SH-SY5Y (cell line): Measurements from ENCODE around the gene OSTF1.

Experiments
- GATA2 ChIP-seq: IDR thresholded peaks from 2 replicates; pipeline ENCODE4 v1.6.1; 2011; ENCODE audit warnings: mild to moderate bottlenecking, low read depth, low read length
- GATA3 ChIP-seq: IDR thresholded peaks from 2 replicates; pipeline ENCODE4 v1.6.1; 2011; ENCODE audit warnings: low read depth, mild to moderate bottlenecking, low read length, moderate library complexity

The OSTF1 gene

GRCh38 chr9:75087824-75088645, at the start of gene OSTF1, which contains the start of gene NMRK1:
Gene OSTF1 (plus strand): TSS chr9:75088514. CDS start chr9:75088693, 179 bp downstream.
Gene NMRK1 (minus strand): TSS chr9:75088155. CDS start chr9:75083115, 5,040 bp downstream.
- no peak for TF ChIP-seq GATA3
- TF ChIP-seq GATA2, result no peak

DNA sequence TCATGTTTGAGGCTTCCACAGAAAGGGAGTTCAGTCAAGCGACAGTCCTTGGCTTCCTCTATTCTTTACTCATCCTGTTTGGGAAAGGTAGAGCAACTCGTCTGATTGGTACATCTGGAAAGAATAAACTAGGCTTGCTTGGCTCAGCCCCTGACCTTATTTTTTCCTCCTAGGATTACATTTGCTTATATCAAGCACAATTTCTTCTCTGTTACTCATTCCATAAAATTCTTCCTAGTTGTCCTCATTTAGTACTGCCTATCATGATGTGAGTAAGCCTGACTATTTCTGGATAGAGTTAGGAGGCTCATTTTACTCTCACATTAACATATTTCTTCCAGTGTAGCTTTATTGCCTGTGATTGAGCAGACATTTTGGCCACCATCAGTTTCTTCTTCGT, 49.3 kb upstream of the OSTF1 start:
- TF ChIP-seq GATA3 (no peak), GATA2 (no peak)

DNA sequence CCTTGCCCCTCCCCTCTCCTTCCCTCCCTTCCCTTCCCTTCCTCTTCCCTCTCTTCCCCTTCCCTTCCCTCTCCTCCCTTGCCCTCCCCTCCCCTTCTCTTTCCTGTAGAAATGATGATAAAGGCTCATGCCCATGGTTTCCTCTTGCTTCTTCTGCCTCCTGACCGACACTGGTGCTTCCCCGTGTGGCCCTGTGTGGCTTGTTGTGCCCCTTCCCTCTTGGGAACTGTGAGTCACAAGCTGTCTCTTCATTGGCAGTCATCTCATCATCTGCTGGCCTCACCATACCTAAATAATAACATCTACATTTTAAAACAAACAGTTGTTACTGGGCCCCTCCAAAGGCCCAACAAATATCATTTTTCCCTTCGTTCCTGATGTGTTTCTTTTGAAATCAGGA, 48.5 kb upstream of the OSTF1 start:
- TF ChIP-seq GATA3, result no peak
- no peak for TF ChIP-seq GATA2

DNA sequence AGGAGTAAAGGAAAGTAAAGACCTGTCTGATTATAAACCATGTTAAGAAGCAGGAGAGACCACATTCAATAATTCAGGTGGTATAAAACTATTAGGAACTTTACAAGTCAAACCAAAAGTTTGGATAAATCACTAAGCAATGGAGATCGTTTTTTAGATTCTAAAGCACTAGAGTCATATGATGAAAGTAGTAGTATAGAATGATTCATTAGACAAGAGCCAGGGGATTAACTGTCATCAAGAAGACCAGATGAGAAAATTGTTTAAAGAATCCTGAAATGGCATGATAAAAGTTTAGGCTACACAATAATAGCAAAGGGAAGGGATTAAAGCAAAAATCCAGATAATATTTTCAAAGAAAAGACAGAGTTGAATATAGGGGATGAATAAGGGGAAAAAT, 47.3 kb upstream of the OSTF1 start:
- TF ChIP-seq GATA3 (no peak), GATA2 (no peak)

- TF ChIP-seq GATA2 (no peak), GATA3 (no peak)
These were observed 41.5 kb upstream of the OSTF1 start for GRCh38 chr9:75046725-75047345.

GRCh38 chr9:75047506-75047905, 40.8 kb upstream of the OSTF1 start:
- TF ChIP-seq GATA2, result no peak
- no peak for TF ChIP-seq GATA3

- TF ChIP-seq GATA2 (no peak), GATA3 (no peak)
These were observed 37.0 kb upstream of the OSTF1 start for GRCh38 chr9:75051285-75051684.

GRCh38 chr9:75053869-75054268, 34.4 kb upstream of the OSTF1 start:
- no peak for TF ChIP-seq GATA2

DNA sequence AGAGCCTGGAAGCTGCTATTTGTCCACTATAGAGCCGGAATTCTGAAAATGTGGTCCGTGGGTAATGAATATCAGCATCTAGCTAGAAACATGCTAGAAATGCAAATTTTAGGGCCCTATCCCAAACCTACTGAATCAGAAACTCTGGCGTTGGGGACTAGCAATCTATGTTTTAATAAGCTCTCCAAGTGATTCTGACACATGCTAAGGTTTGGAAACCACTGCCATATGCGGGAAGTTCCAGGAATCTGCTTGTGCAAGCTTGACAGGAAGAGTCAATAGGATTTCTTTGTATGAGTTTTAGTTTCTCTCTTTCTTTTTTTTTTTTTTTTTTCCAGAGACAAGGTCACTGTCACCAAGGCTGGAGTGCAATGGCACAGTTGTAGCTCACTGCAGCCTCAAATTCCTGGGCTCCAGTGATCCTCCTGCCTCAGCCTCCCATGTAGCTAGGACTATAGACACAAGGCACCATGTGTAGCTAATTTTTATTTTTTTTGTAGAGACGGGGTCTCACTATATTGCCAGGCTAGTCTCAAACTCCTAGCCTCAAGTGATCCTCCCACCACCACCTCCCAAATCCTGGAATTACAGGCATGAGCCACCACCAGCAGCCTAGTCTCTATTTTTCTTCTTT, 33.8 kb upstream of the OSTF1 start:
- TF ChIP-seq GATA2 (no peak), GATA3 (no peak)

GRCh38 chr9:75061169-75061568, 27.1 kb upstream of the OSTF1 start:
- TF ChIP-seq GATA3 (no peak), GATA2 (no peak)

GRCh38 chr9:75063556-75064305, 24.6 kb upstream of the OSTF1 start:
- TF ChIP-seq GATA2, result no peak
- no peak for TF ChIP-seq GATA3

DNA sequence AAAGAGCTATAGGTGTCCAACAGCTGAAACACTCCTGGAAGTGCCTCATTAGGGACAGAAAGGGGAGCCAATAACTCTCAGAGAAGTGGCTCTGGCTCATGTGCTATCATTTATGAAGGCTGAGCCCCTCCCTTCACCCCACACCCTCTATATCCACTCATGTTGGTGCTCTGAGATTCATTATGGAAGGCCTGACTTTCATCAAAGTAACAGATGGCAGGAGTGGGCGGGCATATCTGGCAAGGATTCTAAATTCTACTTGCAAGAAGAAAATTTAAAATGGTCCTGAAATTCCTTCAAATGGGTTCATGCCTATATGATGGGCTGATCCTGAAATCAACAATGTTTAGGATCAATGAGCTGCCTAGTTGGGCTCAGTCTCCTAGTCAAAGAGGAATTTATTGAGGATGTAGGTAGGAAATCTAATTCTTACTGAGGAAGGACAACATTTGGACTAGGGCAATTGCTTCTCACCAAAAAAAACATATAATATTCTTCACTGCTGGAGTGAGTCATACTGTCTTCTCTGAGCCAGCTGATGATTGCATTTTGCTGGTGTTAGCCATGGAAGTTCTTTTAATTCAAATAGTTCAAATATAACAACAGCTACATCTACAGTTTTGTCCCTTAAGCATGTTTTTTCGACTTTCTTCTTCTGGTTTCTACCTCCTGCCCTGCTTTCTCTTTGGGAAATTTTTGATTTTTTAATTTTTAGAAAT, 23.8 kb upstream of the OSTF1 start:
- TF ChIP-seq GATA3 (no peak), GATA2 (no peak)

GRCh38 chr9:75065510-75065909, 22.8 kb upstream of the OSTF1 start:
- no peak for TF ChIP-seq GATA3
- TF ChIP-seq GATA2, result no peak

DNA sequence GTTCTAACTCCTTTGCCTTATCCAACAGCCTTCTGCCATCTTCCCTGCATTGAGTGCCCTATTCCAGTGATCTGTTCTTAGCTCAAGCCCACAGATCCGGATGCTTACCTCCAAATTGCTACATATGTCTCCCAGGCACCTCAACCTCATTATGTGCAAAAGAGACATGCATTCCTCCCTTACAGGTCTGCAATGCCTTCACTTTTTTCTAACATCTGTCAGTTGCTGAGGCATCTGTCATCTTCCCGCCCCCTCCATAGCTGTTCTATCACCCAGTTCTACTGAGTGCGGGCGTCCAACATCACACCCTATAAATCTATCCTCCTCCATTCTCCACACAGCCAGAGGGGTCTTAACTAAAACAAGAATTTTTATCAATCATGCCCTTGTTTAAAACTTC, 20.4 kb upstream of the OSTF1 start:
- TF ChIP-seq GATA3, result no peak
- TF ChIP-seq GATA2, result no peak

- no peak for TF ChIP-seq GATA3
- TF ChIP-seq GATA2, result no peak
These were observed 19.1 kb upstream of the OSTF1 start for GRCh38 chr9:75069171-75069570.
